ENCODE measurements around the gene PLEKHH3. TPM values are rescaled to one million over a fixed set of nuclear protein-coding genes. Genes with fewer than 3 reads are reported as not detected.

Gene PLEKHH3
- total and polyA plus RNA-seq, 2 of the 4 experiments (the other 2 are of a cell fraction) = 2.9 to 10.5 TPM

GRCh38 chr17:42709561-42709960, 32.8 kb upstream of the PLEKHH3 start:
- H2AK9ac ChIP-seq (replicated peaks; ENCODE audit: low read depth, low read length, poor library complexity) = no peak overlapping the region
- H2BK20ac ChIP-seq (ENCODE audit: low read depth, low read length) = no peak overlapping the region
- no peak overlapping the region for H3K23ac ChIP-seq (ENCODE audit: low read depth, low read length)
- H3K4me2 ChIP-seq (ENCODE audit: low read depth, low read length) = no peak overlapping the region
- H2BK120ac ChIP-seq (ENCODE audit: low read depth, low read length) = no peak overlapping the region
- BruUV-seq (replicated peaks) = no TSS peak
- ChIA-PET CTCF (no interaction called here), POLR2A (ENCODE audit: unreplicated experiment) (interaction anchor here (0.8 kb wide), 1 partner anchor 115 kb away, joined by 3 read pairs; the partner anchor contains the start of gene BECN1)
- intact Hi-C loops (cut with micrococcal nuclease) = no loop called here
- no peaks in the 10 kb centered on the region for H4K20me1 ChIP-seq (ENCODE audit: insufficient read depth, low read length)
- no peak overlapping the region for H3K4ac ChIP-seq (ENCODE audit: low read depth, low read length)
- DNase-seq = no peak
- peaks cover 65% of the 10 kb centered on the region for H3K36me3 ChIP-seq (ENCODE audit: control insufficient read depth, insufficient read depth, low read length)
- H3K27me3 ChIP-seq (ENCODE audit: control insufficient read depth, insufficient read depth, low read length) = no peaks in the 10 kb centered on the region
- no peak overlapping the region for H2AFZ ChIP-seq (replicated peaks; ENCODE audit: low read length, poor library complexity)
- no peak overlapping the region for H4K5ac ChIP-seq (ENCODE audit: low read depth, low read length)
- no peaks in the 10 kb centered on the region for H3K79me1 ChIP-seq (ENCODE audit: low read depth in 1 of 2, low read length in 2 of 2)
- in situ Hi-C loops (cut with MboI; ENCODE audit: low sequenced_read_pairs) = no loop called here
- H4K8ac ChIP-seq (ENCODE audit: low read depth in 2 of 2, low read length in 2 of 2) = no peak overlapping the region
- no peak overlapping the region for H2BK5ac ChIP-seq (ENCODE audit: low read depth, low read length, poor library complexity, severe bottlenecking)
- no peak overlapping the region for H3K27ac ChIP-seq (ENCODE audit: insufficient read depth, low read length)
- H4K91ac ChIP-seq (ENCODE audit: insufficient read depth, low read depth, low read length) = no peak overlapping the region
- ATAC-seq (ENCODE audit: low read depth) = no peak
- H3K9ac ChIP-seq (ENCODE audit: low read depth, low read length) = no peak overlapping the region
- H3K4me1 ChIP-seq (ENCODE audit: control insufficient read depth, insufficient read depth, low read length) = no peaks in the 10 kb centered on the region
- WGBS, 2 experiments (ENCODE audit: extremely low coverage in 2 of 2, insufficient read length in 1 of 2) = no CpG with 5 or more reads among the region's 2 CpGs
- H3K56ac ChIP-seq (ENCODE audit: extremely low read depth, insufficient read depth, low read length) = no peak overlapping the region
- H2BK15ac ChIP-seq (ENCODE audit: low read depth, low read length) = no peak overlapping the region
- no peak overlapping the region for H3K14ac ChIP-seq (replicated peaks; ENCODE audit: low read depth, low read length)
- H3K9me1 ChIP-seq (ENCODE audit: insufficient read depth, low read length) = no peaks in the 10 kb centered on the region; the same call in 1 of the 2 replicates
- no peak for TF ChIP-seq MAFK (IDR thresholded peaks at IDR 0.05; ENCODE audit: low read depth, low read length)
- no peak for TF ChIP-seq FOS (IDR thresholded peaks at IDR 0.05; ENCODE audit: low read depth, low read length)
- TF ChIP-seq RCOR1 (IDR thresholded peaks at IDR 0.05; ENCODE audit: insufficient replicate concordance, low read length) = no peak
- no peak for TF ChIP-seq CEBPB (IDR thresholded peaks at IDR 0.05; ENCODE audit: low read depth, low read length)
- no peak for TF ChIP-seq BHLHE40 (IDR thresholded peaks at IDR 0.05; ENCODE audit: low read depth, low read length)
- TF ChIP-seq POLR2A (IDR thresholded peaks at IDR 0.05; ENCODE audit: low read depth, low read length) = no peak
- no peak for TF ChIP-seq NFE2L2 (IDR thresholded peaks at IDR 0.05; ENCODE audit: low read depth, low read length)
- no peak for TF ChIP-seq MAZ (IDR thresholded peaks at IDR 0.05; ENCODE audit: borderline replicate concordance, low read depth, low read length)
- TF ChIP-seq, protein P1, sequence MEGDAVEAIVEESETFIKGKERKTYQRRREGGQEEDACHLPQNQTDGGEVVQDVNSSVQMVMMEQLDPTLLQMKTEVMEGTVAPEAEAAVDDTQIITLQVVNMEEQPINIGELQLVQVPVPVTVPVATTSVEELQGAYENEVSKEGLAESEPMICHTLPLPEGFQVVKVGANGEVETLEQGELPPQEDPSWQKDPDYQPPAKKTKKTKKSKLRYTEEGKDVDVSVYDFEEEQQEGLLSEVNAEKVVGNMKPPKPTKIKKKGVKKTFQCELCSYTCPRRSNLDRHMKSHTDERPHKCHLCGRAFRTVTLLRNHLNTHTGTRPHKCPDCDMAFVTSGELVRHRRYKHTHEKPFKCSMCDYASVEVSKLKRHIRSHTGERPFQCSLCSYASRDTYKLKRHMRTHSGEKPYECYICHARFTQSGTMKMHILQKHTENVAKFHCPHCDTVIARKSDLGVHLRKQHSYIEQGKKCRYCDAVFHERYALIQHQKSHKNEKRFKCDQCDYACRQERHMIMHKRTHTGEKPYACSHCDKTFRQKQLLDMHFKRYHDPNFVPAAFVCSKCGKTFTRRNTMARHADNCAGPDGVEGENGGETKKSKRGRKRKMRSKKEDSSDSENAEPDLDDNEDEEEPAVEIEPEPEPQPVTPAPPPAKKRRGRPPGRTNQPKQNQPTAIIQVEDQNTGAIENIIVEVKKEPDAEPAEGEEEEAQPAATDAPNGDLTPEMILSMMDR (conservative IDR thresholded peaks at IDR 0.05; ENCODE audit: low read depth, low read length) = no peak
- TF ChIP-seq SMC3 (IDR thresholded peaks at IDR 0.05; ENCODE audit: low read depth, low read length) = no peak
- TF ChIP-seq MXI1 (IDR thresholded peaks at IDR 0.05; ENCODE audit: borderline replicate concordance, low read depth, low read length) = no peak
- no peak for TF ChIP-seq RFX5 (IDR thresholded peaks at IDR 0.05; ENCODE audit: low read depth, low read length)
- no peak for TF ChIP-seq RAD21 (IDR thresholded peaks at IDR 0.05; ENCODE audit: low read length)
- H2AK5ac ChIP-seq (ENCODE audit: low read depth, low read length) = no peak overlapping the region
- H3K9me3 ChIP-seq (ENCODE audit: control insufficient read depth, insufficient read depth, low read length) = no peaks in the 10 kb centered on the region
- no peak overlapping the region for H3K18ac ChIP-seq (ENCODE audit: low read depth, low read length)
- no peak overlapping the region for H3K4me3 ChIP-seq (ENCODE audit: insufficient read depth, low read depth, low read length)
- dilution Hi-C loops (cut with HindIII; ENCODE audit: low sequenced_read_pairs, unreplicated experiment) = no loop called here
